ENCODE measurements around the gene BTG1.

GRCh38 chr12:92108651-92109050 lies 37.0 kb downstream of the BTG1 start:
- TF ChIP-seq NFRKB (IDR thresholded peaks at IDR 0.05) = no peak
- no peak for TF ChIP-seq FOXK2 (IDR thresholded peaks at IDR 0.05)
- no peak for TF ChIP-seq ELF4 (IDR thresholded peaks at IDR 0.05)
- no peak for TF ChIP-seq PKNOX1 (IDR thresholded peaks at IDR 0.05)

All from HEK293T (cell line).